HEK293 (cell line): Measurements from ENCODE around the gene NRP1.

ENCODE experiments used
- CTCF ChIA-PET: fragments of 350-600 bp; formaldehyde crosslinking; extraction: SDS; loops from one replicate; lab custom pipeline; 2021; ENCODE audit warnings: antibody characterized with exemption; lab: Yijun Ruan, JAX
- POLR2A ChIA-PET: fragments of 300-600 bp; formaldehyde crosslinking; extraction: SDS; loops from one replicate; lab custom pipeline; 2020; ENCODE audit warnings: antibody characterized with exemption, inconsistent platforms; lab: Yijun Ruan, JAX
- H3K27ac ChIP-seq: fragments of 200-500 bp; sonication (Bioruptor generic); 2 replicates; pipeline ENCODE4 v1.5.1; 2014; ENCODE audit warnings: low read depth, low read length, control low read depth, inconsistent platforms; ENCODE audit errors: extremely low read depth
- H3K36me3 ChIP-seq, 2 experiments: fragments of 200-500 bp in 1 of 2; sonication (Bioruptor generic) in 1 of 2; 1 replicate in 1 of 2; 2 replicates in 1 of 2; pipeline ENCODE4 v1.5.1; 2014 to 2017; ENCODE audit warnings: inconsistent platforms in 2 of 2, low read length in 2 of 2; ENCODE audit not compliant: control insufficient read depth in 2 of 2, insufficient read depth in 1 of 2
- H3K4me1 ChIP-seq: fragments of 200-500 bp; sonication (Bioruptor generic); 2 replicates; pipeline ENCODE4 v1.5.1; 2014; ENCODE audit warnings: mild to moderate bottlenecking, low read length, inconsistent platforms; ENCODE audit not compliant: control insufficient read depth, insufficient read depth
- H3K4me3 ChIP-seq: 2 replicates; pipeline ENCODE4 v1.5.1; 2011; ENCODE audit warnings: low read depth, mild to moderate bottlenecking, control low read depth, low read length, moderate library complexity
- H3K9me3 ChIP-seq: fragments of 200-500 bp; sonication (Bioruptor generic); 2 replicates; pipeline ENCODE4 v1.5.1; 2014; ENCODE audit warnings: low read depth, low read length, inconsistent platforms; ENCODE audit not compliant: control insufficient read depth, insufficient read depth
- EGR2 ChIP-seq: fragments of 450-650 bp; formaldehyde crosslinking; IDR thresholded peaks from 2 replicates; pipeline ENCODE4 v1.5.1; 2016; ENCODE audit warnings: low read depth, missing biosample characterization, missing genetic modification characterization
- KLF17 ChIP-seq: fragments of 450-650 bp; formaldehyde crosslinking; IDR thresholded peaks from 2 replicates; pipeline ENCODE4 v1.5.1; 2016; ENCODE audit warnings: missing biosample characterization, missing genetic modification characterization
- KLF9 ChIP-seq: fragments of 450-650 bp; formaldehyde crosslinking; IDR thresholded peaks from 2 replicates; pipeline ENCODE4 v1.5.1; 2016; ENCODE audit warnings: missing biosample characterization, missing genetic modification characterization, low read depth
- OVOL3 ChIP-seq: fragments of 450-650 bp; formaldehyde crosslinking; IDR thresholded peaks from 2 replicates; pipeline ENCODE4 v1.5.1; 2016; ENCODE audit warnings: missing biosample characterization, missing genetic modification characterization
- PRDM1 ChIP-seq: fragments of 450-650 bp; formaldehyde crosslinking; IDR thresholded peaks from 2 replicates; pipeline ENCODE4; 2016; ENCODE audit warnings: missing biosample characterization, missing genetic modification characterization
- ZBTB49 ChIP-seq: fragments of 450-650 bp; formaldehyde crosslinking; IDR thresholded peaks from 2 replicates; pipeline ENCODE4 v1.5.1; 2016; ENCODE audit warnings: missing biosample characterization, missing genetic modification characterization, low read depth
- ZEB2 ChIP-seq: fragments of 450-650 bp; formaldehyde crosslinking; IDR thresholded peaks from 2 replicates; pipeline ENCODE4 v1.5.1; 2016; ENCODE audit warnings: missing biosample characterization, missing genetic modification characterization
- ZFP41 ChIP-seq: fragments of 450-650 bp; formaldehyde crosslinking; IDR thresholded peaks from 2 replicates; pipeline ENCODE4 v1.5.1; 2016; ENCODE audit warnings: missing biosample characterization, missing genetic modification characterization, borderline replicate concordance
- ZIC2 ChIP-seq: fragments of 450-650 bp; formaldehyde crosslinking; IDR thresholded peaks from 2 replicates; pipeline ENCODE4 v1.5.1; 2016; ENCODE audit warnings: missing biosample characterization, missing genetic modification characterization
- ZNF155 ChIP-seq: fragments of 450-650 bp; formaldehyde crosslinking; IDR thresholded peaks from 2 replicates; pipeline ENCODE4 v1.5.1; 2016; ENCODE audit warnings: missing biosample characterization, missing genetic modification characterization
- ZNF157 ChIP-seq: fragments of 450-650 bp; formaldehyde crosslinking; IDR thresholded peaks from 2 replicates; pipeline ENCODE4 v1.5.1; 2016; ENCODE audit warnings: missing biosample characterization, missing genetic modification characterization
- ZNF214 ChIP-seq: fragments of 450-650 bp; formaldehyde crosslinking; IDR thresholded peaks from 2 replicates; pipeline ENCODE4 v1.5.1; 2017; ENCODE audit warnings: missing biosample characterization, mild to moderate bottlenecking, missing genetic modification characterization, borderline replicate concordance
- ZNF248 ChIP-seq: fragments of 450-650 bp; formaldehyde crosslinking; IDR thresholded peaks from 2 replicates; pipeline ENCODE4 v1.5.1; 2017; ENCODE audit warnings: missing biosample characterization, missing genetic modification characterization
- ZNF302 ChIP-seq: fragments of 450-650 bp; formaldehyde crosslinking; IDR thresholded peaks from 2 replicates; pipeline ENCODE4 v1.5.1; 2016; ENCODE audit warnings: missing biosample characterization, missing genetic modification characterization, low read depth
- ZNF37A ChIP-seq: fragments of 450-650 bp; IDR thresholded peaks from 2 replicates; pipeline ENCODE4 v1.5.1; 2018; ENCODE audit warnings: missing biosample characterization, missing genetic modification characterization
- ZNF416 ChIP-seq: fragments of 450-650 bp; formaldehyde crosslinking; IDR thresholded peaks from 2 replicates; pipeline ENCODE4 v1.5.1; 2016; ENCODE audit warnings: missing biosample characterization, missing genetic modification characterization
- ZNF548 ChIP-seq: fragments of 450-650 bp; formaldehyde crosslinking; IDR thresholded peaks from 2 replicates; pipeline ENCODE4 v1.5.1; 2016; ENCODE audit warnings: missing biosample characterization, missing genetic modification characterization
- ZNF585B ChIP-seq: fragments of 450-650 bp; formaldehyde crosslinking; IDR thresholded peaks from 2 replicates; pipeline ENCODE4 v1.5.1; 2016; ENCODE audit warnings: missing biosample characterization, missing genetic modification characterization
- ZNF623 ChIP-seq: fragments of 450-650 bp; formaldehyde crosslinking; IDR thresholded peaks from 2 replicates; pipeline ENCODE4 v1.5.1; 2016; ENCODE audit warnings: missing biosample characterization, missing genetic modification characterization
- ZNF658 ChIP-seq: fragments of 450-650 bp; formaldehyde crosslinking; IDR thresholded peaks from 2 replicates; pipeline ENCODE4; 2016; ENCODE audit warnings: missing biosample characterization, missing genetic modification characterization
- ZNF701 ChIP-seq: fragments of 450-650 bp; formaldehyde crosslinking; IDR thresholded peaks from 2 replicates; pipeline ENCODE4 v1.5.1; 2016; ENCODE audit warnings: missing biosample characterization, missing genetic modification characterization
- ZNF776 ChIP-seq: fragments of 450-650 bp; formaldehyde crosslinking; IDR thresholded peaks from 2 replicates; pipeline ENCODE4 v1.5.0; 2017; ENCODE audit warnings: missing biosample characterization, missing genetic modification characterization, borderline replicate concordance
- ZNF843 ChIP-seq: fragments of 450-650 bp; formaldehyde crosslinking; IDR thresholded peaks from 2 replicates; pipeline ENCODE4 v1.5.1; 2016; ENCODE audit warnings: missing biosample characterization, missing genetic modification characterization
- TF ChIP-seq, protein P1 (sequence below): fragments of 450-650 bp; formaldehyde crosslinking; IDR thresholded peaks from 2 replicates; pipeline ENCODE4 v1.5.1; 2016; ENCODE audit warnings: missing biosample characterization, missing genetic modification characterization
- TF ChIP-seq, protein P2 (sequence below): fragments of 450-650 bp; formaldehyde crosslinking; IDR thresholded peaks from 2 replicates; pipeline ENCODE4 v1.5.1; 2016; ENCODE audit warnings: missing biosample characterization, missing genetic modification characterization

NRP1 gene

GRCh38 chr10:33137356-33138005 lies 197.0 kb downstream of the NRP1 start:
- H3K9me3 ChIP-seq = no peaks in the 10 kb centered on the region
- no peak overlapping the region for H3K4me3 ChIP-seq
- no peak for TF ChIP-seq ZNF214 (tag by site-specific recombination)
- TF ChIP-seq ZIC2 = no peak
- TF ChIP-seq ZNF658 (tag by site-specific recombination) = no peak
- TF ChIP-seq ZNF37A = no peak
- TF ChIP-seq ZNF585B (tag by site-specific recombination) = no peak
- TF ChIP-seq ZNF623 = no peak
- no peak for TF ChIP-seq ZNF843 (tag by site-specific recombination)
- TF ChIP-seq ZNF302 (tag by site-specific recombination) = no peak
- TF ChIP-seq ZNF776 (tag by site-specific recombination) = no peak
- no peak for TF ChIP-seq ZNF157
- POLR2A ChIA-PET = no interaction called here
- H3K36me3 ChIP-seq = no peaks in the 10 kb centered on the region
- H3K27ac ChIP-seq = no peak overlapping the region
- H3K4me1 ChIP-seq = 0 out of 2 replicates have a peak, but pooled peaks cover 3% of the 10 kb centered on the region
- CTCF ChIA-PET = interaction anchor here (1.6 kb wide), 1 partner anchor 21 kb away, joined by 5 read pairs; no protein-coding TSS in a partner anchor

DNA sequence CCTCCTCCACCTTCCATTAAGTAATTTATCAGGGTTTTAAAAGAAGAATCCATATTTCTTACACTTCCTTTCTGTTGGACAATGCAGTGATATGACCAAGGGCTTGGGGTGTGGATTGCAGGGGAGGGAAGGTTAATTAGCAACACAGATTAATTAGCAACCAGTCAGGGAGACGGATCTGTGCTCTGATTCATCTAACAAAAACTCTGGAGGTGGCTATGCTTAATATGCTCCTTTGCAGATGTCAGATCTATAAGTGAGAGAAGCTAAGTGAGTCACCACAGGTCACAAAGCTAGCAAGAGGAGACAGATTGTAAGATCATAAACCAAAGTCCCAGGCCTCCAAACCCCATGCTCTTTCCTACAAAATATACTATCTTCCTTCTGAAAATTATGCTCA lies 197.7 kb downstream of the NRP1 start:
- no peak overlapping the region for H3K4me3 ChIP-seq
- TF ChIP-seq ZBTB49 (tag by site-specific recombination) (no peak), ZNF548 (tag by site-specific recombination) (no peak), OVOL3 (tag by site-specific recombination) (no peak), EGR2 (no peak), KLF9 (tag by site-specific recombination) (no peak)
- TF ChIP-seq, protein P1, sequence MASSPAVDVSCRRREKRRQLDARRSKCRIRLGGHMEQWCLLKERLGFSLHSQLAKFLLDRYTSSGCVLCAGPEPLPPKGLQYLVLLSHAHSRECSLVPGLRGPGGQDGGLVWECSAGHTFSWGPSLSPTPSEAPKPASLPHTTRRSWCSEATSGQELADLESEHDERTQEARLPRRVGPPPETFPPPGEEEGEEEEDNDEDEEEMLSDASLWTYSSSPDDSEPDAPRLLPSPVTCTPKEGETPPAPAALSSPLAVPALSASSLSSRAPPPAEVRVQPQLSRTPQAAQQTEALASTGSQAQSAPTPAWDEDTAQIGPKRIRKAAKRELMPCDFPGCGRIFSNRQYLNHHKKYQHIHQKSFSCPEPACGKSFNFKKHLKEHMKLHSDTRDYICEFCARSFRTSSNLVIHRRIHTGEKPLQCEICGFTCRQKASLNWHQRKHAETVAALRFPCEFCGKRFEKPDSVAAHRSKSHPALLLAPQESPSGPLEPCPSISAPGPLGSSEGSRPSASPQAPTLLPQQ (tag by site-specific recombination) = no peak
- TF ChIP-seq, protein P2, sequence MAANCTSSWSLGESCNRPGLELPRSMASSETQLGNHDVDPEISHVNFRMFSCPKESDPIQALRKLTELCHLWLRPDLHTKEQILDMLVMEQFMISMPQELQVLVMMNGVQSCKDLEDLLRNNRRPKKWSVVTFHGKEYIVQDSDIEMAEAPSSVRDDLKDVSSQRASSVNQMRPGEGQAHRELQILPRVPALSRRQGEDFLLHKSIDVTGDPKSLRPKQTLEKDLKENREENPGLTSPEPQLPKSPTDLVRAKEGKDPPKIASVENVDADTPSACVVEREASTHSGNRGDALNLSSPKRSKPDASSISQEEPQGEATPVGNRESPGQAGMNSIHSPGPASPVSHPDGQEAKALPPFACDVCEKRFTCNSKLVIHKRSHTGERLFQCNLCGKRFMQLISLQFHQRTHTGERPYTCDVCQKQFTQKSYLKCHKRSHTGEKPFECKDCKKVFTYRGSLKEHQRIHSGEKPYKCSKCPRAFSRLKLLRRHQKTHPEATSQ (tag by site-specific recombination) = no peak
- ChIA-PET CTCF (no interaction called here), POLR2A (no interaction called here)
- 0 out of 2 replicates have a peak, but pooled peaks cover 3% of the 10 kb centered on the region for H3K4me1 ChIP-seq
- H3K36me3 ChIP-seq = no peaks in the 10 kb centered on the region
- H3K9me3 ChIP-seq = no peaks in the 10 kb centered on the region
- H3K27ac ChIP-seq = no peak overlapping the region

DNA sequence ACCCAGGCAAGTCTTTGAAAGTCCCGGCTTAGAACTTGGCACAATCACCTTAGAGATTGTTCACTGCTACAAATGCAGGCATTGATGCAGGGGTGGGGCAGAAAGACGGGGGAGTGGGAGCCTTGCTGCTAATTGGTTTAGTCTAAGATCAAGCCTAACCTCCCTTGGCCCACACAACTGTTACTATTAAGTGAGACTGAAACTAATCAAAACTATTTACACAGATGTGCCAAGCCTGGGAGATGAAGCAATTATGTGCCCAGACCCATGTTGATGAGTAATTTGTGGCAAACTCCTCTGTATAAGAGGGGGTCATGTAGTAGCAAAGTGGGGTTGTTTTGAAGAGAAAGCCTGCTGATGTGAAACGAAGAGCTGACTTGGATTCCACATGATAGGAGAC lies 198.2 kb downstream of the NRP1 start:
- ChIA-PET POLR2A (no interaction called here), CTCF (no interaction called here)
- Histone ChIP-seq H3K9me3 (no peaks in the 10 kb centered on the region), H3K27ac (no peak overlapping the region), H3K4me3 (no peak overlapping the region), H3K4me1 (0 out of 2 replicates have a peak, but pooled peaks cover 3% of the 10 kb centered on the region), H3K36me3 (no peaks in the 10 kb centered on the region)
- TF ChIP-seq, protein P2 (tag by site-specific recombination) = no peak
- TF ChIP-seq ZNF548 (tag by site-specific recombination) (no peak), ZNF416 (no peak), ZNF658 (tag by site-specific recombination) (no peak), PRDM1 (tag by site-specific recombination) (no peak), KLF17 (tag by site-specific recombination) (no peak), ZFP41 (tag by site-specific recombination) (no peak), ZNF701 (no peak), ZEB2 (no peak), ZNF155 (tag by site-specific recombination) (no peak), ZNF248 (no peak)
